Endothelial cell of umbilical vein (primary cell): Measurements from ENCODE around the gene HOXC5. TPM values are rescaled to one million over a fixed set of nuclear protein-coding genes. Genes with fewer than 3 reads are reported as not detected.

ENCODE experiments used
- BruUV-seq: library from RNA; stranded (reverse); fragments of 400-500 nt; replicated peaks from 2 replicates; lab custom pipeline; 2021; lab: Mats Ljungman, UMichigan
- CTCF ChIA-PET: fragments of 300-600, 350-600 bp; sonication (Branson Sonifier 250); formaldehyde crosslinking; loops from one replicate; lab custom pipeline; 2021; ENCODE audit warnings: antibody characterized with exemption, inconsistent platforms; lab: Charles Lee
- POLR2A ChIA-PET: fragments of 300-600, 350-600 bp; sonication (Branson Sonifier 250); formaldehyde crosslinking; loops from one replicate; lab custom pipeline; 2021; ENCODE audit warnings: antibody characterized with exemption, inconsistent platforms; lab: Charles Lee
- DNase-seq: peaks from one replicate; pipeline ENCODE4 v3.0.0-alpha.2; 2011; ENCODE audit warnings: low read depth, low spot score
- FAIRE-seq: peaks from 2 replicates; lab custom pipeline; 2011; peaks lifted over from hg19 to GRCh38; lab: Jason Lieb, UNC
- H2AFZ ChIP-seq: 2 replicates; pipeline ENCODE4 v1.6.0; 2012; ENCODE audit warnings: low read depth, low read length, control low read depth, inconsistent platforms
- H3K27ac ChIP-seq: 2 replicates; pipeline ENCODE4 v1.5.1; 2011; ENCODE audit warnings: low read depth, mild to moderate bottlenecking, control low read depth, low read length, moderate library complexity; ENCODE audit not compliant: insufficient read depth
- H3K27me3 ChIP-seq, 2 experiments: 2 replicates each; pipeline versions ENCODE4 v1.6.0 to v1.6.1; 2011; ENCODE audit warnings: low read length in 2 of 2, mixed read lengths in 1 of 2; ENCODE audit not compliant: control insufficient read depth in 2 of 2, insufficient read depth in 2 of 2
- H3K36me3 ChIP-seq, 2 experiments: 2 replicates in 1 of 2; 3 replicates in 1 of 2; pipeline ENCODE4 v1.5.1; 2011; ENCODE audit warnings: low read length in 2 of 2, mild to moderate bottlenecking in 1 of 2, moderate library complexity in 1 of 2; ENCODE audit not compliant: control insufficient read depth in 2 of 2, insufficient read depth in 2 of 2; ENCODE audit errors: extremely low read depth in 1 of 2
- H3K4me1 ChIP-seq: 3 replicates; pipeline ENCODE4 v1.5.1; 2011; ENCODE audit warnings: mild to moderate bottlenecking, low read length; ENCODE audit not compliant: control insufficient read depth, insufficient read depth; ENCODE audit errors: extremely low read depth
- H3K4me2 ChIP-seq: 2 replicates; pipeline ENCODE4 v1.6.1; 2011; ENCODE audit warnings: low read length, control low read depth, mixed read lengths; ENCODE audit not compliant: insufficient read depth
- H3K4me3 ChIP-seq, 3 experiments: fragments of 200-600 bp in 1 of 3; sonication (generic), shearing (Covaris generic) in 1 of 3; replicated peaks in 1 of 3; 2 replicates each; pipeline ENCODE4 v1.5.1; 2011 to 2016; ENCODE audit warnings: control low read depth in 3 of 3, low read length in 3 of 3, mild to moderate bottlenecking in 2 of 3, inconsistent platforms in 1 of 3, low read depth in 1 of 3, moderate library complexity in 1 of 3; ENCODE audit not compliant: insufficient read depth in 1 of 3
- H3K79me2 ChIP-seq: 2 replicates; pipeline ENCODE4 v1.6.0; 2012; ENCODE audit warnings: low read length, inconsistent platforms; ENCODE audit not compliant: control insufficient read depth, insufficient read depth
- H3K9ac ChIP-seq: replicated peaks from 2 replicates; pipeline ENCODE3; 2011; ENCODE audit warnings: low read length, control low read depth; ENCODE audit not compliant: insufficient read depth; ENCODE audit errors: extremely low read depth
- H3K9me1 ChIP-seq: replicated peaks from 3 replicates; pipeline ENCODE4 v1.6.0; 2011; ENCODE audit warnings: mild to moderate bottlenecking, low read length; ENCODE audit not compliant: control insufficient read depth, insufficient read depth; ENCODE audit errors: extremely low read depth
- H3K9me3 ChIP-seq: replicated peaks from 2 replicates; pipeline ENCODE4 v1.5.1; 2012; ENCODE audit warnings: low read length, inconsistent platforms; ENCODE audit not compliant: control insufficient read depth, insufficient read depth
- H4K20me1 ChIP-seq: replicated peaks from 2 replicates; pipeline ENCODE3; 2011; ENCODE audit warnings: mild to moderate bottlenecking, low read length; ENCODE audit not compliant: control insufficient read depth, insufficient read depth; ENCODE audit errors: extremely low read depth
- EZH2 ChIP-seq: IDR thresholded peaks from 2 replicates; pipeline ENCODE4 v1.6.1; 2012; ENCODE audit warnings: borderline replicate concordance, low read depth, mild to moderate bottlenecking, moderate library complexity, low read length, inconsistent platforms; ENCODE audit not compliant: severe bottlenecking
- FOS ChIP-seq: IDR thresholded peaks from 2 replicates; pipeline ENCODE4 v1.6.1; 2011; ENCODE audit warnings: mild to moderate bottlenecking, low read length, moderate library complexity, borderline replicate concordance; ENCODE audit not compliant: insufficient read depth
- GATA2 ChIP-seq: IDR thresholded peaks from 2 replicates; pipeline ENCODE4 v1.7.0; 2011; ENCODE audit warnings: low read depth, mild to moderate bottlenecking, moderate library complexity, mixed read lengths, low read length; ENCODE audit not compliant: insufficient read length, insufficient read depth
- JUN ChIP-seq: IDR thresholded peaks from 2 replicates; pipeline ENCODE4 v1.6.1; 2011; ENCODE audit warnings: borderline replicate concordance, low read depth; ENCODE audit not compliant: insufficient read length, insufficient read depth
- MYC ChIP-seq: IDR thresholded peaks from one replicate; pipeline ENCODE4 v1.6.1; 2011; ENCODE audit warnings: mild to moderate bottlenecking, low read depth, low read length
- POLR2A ChIP-seq: IDR thresholded peaks from 2 replicates; pipeline ENCODE4 v1.6.1; 2012; ENCODE audit warnings: low read depth, mild to moderate bottlenecking, control low read depth, low read length
- POLR2AphosphoS5 ChIP-seq: IDR thresholded peaks from 2 replicates; pipeline ENCODE4 v1.6.1; 2012; ENCODE audit warnings: low read depth, mild to moderate bottlenecking, control low read depth, low read length, moderate library complexity; ENCODE audit not compliant: insufficient read depth
- dilution Hi-C: fragments of 300-500 bp; cut with MboI; formaldehyde crosslinking; loops from one replicate; pipeline ENCODE4 v1.15.0; 2019; ENCODE audit warnings: low sequenced_read_pairs; ENCODE audit not compliant: extremely low pct_ligation_motif_present
- intact Hi-C: fragments of 100-400 bp; cut with micrococcal nuclease; formaldehyde crosslinking; loops from one replicate; pipeline ENCODE4 v1.10.0; 2022
- polyA plus RNA-seq, 4 experiments: library from polyadenylated mRNA; depleted of rRNA in 3 of 4; stranded (reverse) in 3 of 4; unstranded in 1 of 4; fragments of >200 nt; gene quantifications; 2 replicates each; pipeline versions ENCODE4 v1.2.1 to v1.2.3, GENCODE V29; 2011 to 2012; ENCODE audit warnings: missing spikeins in 1 of 4
- total RNA-seq: library from RNA; stranded (reverse); gene quantifications from 2 replicates; pipeline ENCODE4 v1.2.3, GENCODE V29; 2021
- TF ChIP-seq, protein P1 (sequence below), 2 donors: IDR thresholded peaks; 1 replicate in 1 of 2; 2 replicates in 1 of 2; pipeline ENCODE4 v1.5.1; 2011; ENCODE audit warnings: low read length in 2 of 2, mild to moderate bottlenecking in 2 of 2, moderate library complexity in 2 of 2, control low read depth in 1 of 2, inconsistent platforms in 1 of 2, low read depth in 1 of 2; ENCODE audit not compliant: insufficient read depth in 1 of 2; ENCODE audit errors: extremely low read depth in 1 of 2
- TF ChIP-seq, protein P2 (sequence below): IDR thresholded peaks from 2 replicates; pipeline ENCODE4 v1.6.1; 2011; ENCODE audit not compliant: insufficient read depth, insufficient read length

Gene HOXC5
- total and polyA plus RNA-seq, 2 donors (not counting 3 experiments of a cell fraction or from before 2014, with no cell fraction given) = not detected

DNA sequence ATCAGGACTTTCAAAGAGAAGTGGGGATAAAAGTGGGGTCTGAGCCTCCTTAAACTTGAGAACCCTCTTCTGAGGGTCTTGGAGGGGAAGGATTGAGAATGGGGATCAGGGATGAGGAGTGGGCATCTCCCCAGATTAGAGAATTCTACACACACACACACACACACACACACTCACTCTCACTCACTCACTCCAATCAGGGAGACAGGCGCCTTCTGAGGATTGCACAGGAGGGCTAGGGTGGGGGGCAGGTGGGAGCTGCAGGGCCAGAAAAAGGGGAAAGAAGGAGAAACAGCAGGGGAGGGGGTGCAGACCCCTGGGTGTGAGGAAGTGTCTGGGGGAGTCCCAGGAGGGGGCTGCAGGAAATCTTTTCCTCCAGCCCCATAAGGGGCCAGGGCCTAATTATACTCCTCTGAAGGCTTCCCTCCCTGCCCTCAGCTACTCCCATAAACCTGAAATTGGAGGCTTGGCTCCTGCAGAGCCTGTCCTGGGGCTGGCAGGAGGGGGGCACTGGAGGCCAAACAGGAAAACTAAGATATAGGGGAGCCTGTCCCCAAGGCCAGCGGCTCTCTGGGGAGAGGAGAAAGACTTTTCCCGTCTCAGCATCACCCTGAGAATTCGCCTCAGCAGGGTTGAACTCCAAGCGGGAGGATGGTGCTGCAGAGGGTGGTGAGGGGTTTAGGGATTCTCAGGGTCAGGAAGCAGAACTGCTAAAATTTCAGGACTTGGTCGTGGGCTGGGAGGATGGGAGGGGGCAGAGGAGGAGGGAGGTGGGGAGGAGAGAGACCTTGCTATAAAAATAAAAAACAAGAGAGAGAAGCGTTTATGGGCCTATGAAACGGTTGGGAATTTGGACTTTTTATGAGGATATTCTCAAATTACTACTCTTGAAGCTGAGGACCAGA lies 31.3 kb upstream of the HOXC5 start:
- dilution Hi-C loops = no loop called here
- Histone ChIP-seq H3K4me3 (no peak overlapping the region), H3K9me3 (no peaks in the 10 kb centered on the region), H3K27ac (no peak overlapping the region), H2AFZ (no peak overlapping the region), H3K79me2 (no peaks in the 10 kb centered on the region), H3K4me1 (no peaks in the 10 kb centered on the region), H3K9ac (no peak overlapping the region), H3K27me3 (peaks cover 76 to 96% of the 10 kb centered on the region in 2 experiments), H3K36me3 (no peaks in the 10 kb centered on the region), H3K9me1 (no peaks in the 10 kb centered on the region), H3K4me2 (no peak overlapping the region), H4K20me1 (no peaks in the 10 kb centered on the region)
- TF ChIP-seq, protein P1, sequence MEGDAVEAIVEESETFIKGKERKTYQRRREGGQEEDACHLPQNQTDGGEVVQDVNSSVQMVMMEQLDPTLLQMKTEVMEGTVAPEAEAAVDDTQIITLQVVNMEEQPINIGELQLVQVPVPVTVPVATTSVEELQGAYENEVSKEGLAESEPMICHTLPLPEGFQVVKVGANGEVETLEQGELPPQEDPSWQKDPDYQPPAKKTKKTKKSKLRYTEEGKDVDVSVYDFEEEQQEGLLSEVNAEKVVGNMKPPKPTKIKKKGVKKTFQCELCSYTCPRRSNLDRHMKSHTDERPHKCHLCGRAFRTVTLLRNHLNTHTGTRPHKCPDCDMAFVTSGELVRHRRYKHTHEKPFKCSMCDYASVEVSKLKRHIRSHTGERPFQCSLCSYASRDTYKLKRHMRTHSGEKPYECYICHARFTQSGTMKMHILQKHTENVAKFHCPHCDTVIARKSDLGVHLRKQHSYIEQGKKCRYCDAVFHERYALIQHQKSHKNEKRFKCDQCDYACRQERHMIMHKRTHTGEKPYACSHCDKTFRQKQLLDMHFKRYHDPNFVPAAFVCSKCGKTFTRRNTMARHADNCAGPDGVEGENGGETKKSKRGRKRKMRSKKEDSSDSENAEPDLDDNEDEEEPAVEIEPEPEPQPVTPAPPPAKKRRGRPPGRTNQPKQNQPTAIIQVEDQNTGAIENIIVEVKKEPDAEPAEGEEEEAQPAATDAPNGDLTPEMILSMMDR (IDR thresholded peaks at IDR 0.05; ENCODE audit: extremely low read depth in 1 of 2, insufficient read depth in 1 of 2, low read depth in 1 of 2, low read length in 2 of 2) = no peak
- intact Hi-C loops = loop anchor here (10.0 kb wide), 1 partner anchor 363 kb away; the partner anchor contains the start of gene GPR84
- CTCF ChIA-PET = interaction anchor here (1.3 to 17.0 kb wide), 4 partner anchors 10 to 194 kb away, joined by 3 to 616 read pairs (median 7); partner anchors contain the start of genes HOXC10 and SMUG1
- BruUV-seq = no TSS peak
- no peak for FAIRE-seq
- DNase-seq = no peak
- POLR2A ChIA-PET = no interaction called here

DNA sequence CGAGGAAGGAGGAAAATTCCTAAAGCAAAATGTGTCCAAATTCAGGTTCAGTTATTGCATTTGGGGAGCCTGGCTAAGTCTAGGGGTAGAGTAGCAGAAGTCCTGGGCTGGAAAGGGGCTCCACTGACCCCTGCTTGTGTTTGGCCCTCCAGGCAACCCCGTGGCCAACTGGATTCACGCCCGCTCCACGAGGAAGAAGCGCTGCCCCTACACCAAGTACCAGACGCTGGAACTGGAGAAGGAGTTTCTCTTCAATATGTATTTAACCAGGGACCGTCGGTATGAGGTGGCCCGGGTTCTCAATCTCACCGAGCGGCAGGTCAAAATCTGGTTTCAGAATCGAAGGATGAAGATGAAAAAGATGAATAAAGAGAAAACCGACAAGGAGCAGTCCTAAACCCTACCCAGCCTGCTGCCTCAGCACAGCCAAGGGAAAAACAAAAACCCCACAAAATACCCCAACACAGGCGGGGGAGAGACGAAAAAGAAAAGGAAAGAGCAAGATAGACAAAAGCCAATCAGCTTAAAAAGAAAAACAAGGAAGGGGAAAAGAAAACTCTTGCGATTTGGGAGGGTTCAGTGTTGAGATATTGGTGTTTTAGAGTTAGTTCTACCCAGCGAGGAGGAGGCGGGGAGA lies 30.5 kb upstream of the HOXC5 start:
- no peak overlapping the region for H2AFZ ChIP-seq
- no peak for FAIRE-seq
- no peaks in the 10 kb centered on the region for H3K9me3 ChIP-seq
- no peaks in the 10 kb centered on the region for H3K9me1 ChIP-seq
- DNase-seq = no peak
- H3K27me3 ChIP-seq = peaks cover 76 to 95% of the 10 kb centered on the region in 2 experiments
- no peak overlapping the region for H3K4me2 ChIP-seq
- dilution Hi-C loops (no loop called here), intact Hi-C loops (loop anchor here (10.0 kb wide), 1 partner anchor 362 kb away; the partner anchor contains the start of gene GPR84)
- no peak overlapping the region for H3K27ac ChIP-seq
- H4K20me1 ChIP-seq = no peaks in the 10 kb centered on the region
- H3K9ac ChIP-seq = no peak overlapping the region
- no peaks in the 10 kb centered on the region for H3K79me2 ChIP-seq
- CTCF ChIA-PET = interaction anchor here (0.8 to 17.0 kb wide), 4 partner anchors 16 to 205 kb away, joined by 3 to 616 read pairs (median 4); partner anchors contain the start of genes HOXC10 and SMUG1
- H3K4me3 ChIP-seq = no peak overlapping the region
- no peaks in the 10 kb centered on the region for H3K36me3 ChIP-seq
- TF ChIP-seq MYC (no peak), POLR2A (no peak), GATA2 (no peak), JUN (no peak), FOS (no peak), EZH2 (no peak), POLR2AphosphoS5 (no peak)
- TF ChIP-seq, protein P1 (IDR thresholded peaks at IDR 0.05; ENCODE audit: extremely low read depth in 1 of 2, insufficient read depth in 1 of 2, low read depth in 1 of 2, low read length in 2 of 2) = no peak
- TF ChIP-seq, protein P2, sequence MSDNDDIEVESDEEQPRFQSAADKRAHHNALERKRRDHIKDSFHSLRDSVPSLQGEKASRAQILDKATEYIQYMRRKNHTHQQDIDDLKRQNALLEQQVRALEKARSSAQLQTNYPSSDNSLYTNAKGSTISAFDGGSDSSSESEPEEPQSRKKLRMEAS = no peak
- H3K4me1 ChIP-seq = no peaks in the 10 kb centered on the region
- POLR2A ChIA-PET = no interaction called here
- no TSS peak for BruUV-seq
